ENCODE measurements around the gene LCA5.

Gene LCA5

DNA sequence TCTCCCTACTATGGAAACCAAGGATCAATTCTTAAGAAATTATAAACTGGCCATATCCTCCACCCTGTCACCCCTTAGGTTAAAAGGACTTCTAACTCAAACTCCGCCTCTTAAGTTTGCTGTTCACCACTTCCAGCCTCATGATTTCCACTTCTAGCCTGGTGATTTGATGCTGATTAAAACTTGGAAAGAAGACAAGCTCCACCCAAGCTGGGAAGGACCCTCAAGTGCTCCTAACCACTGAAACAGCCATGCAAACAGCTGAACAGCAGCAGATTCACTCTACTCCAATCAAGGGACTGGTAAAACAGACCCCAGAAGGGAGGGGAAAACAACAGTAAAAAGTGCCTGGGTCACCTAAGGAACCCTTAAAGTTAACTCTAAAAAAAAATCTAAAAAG, 10.3 kb downstream of the LCA5 start:
- TF ChIP-seq EZH2phosphoT487 (IDR thresholded peaks at IDR 0.05; ENCODE audit: borderline replicate concordance, low read length): no peak
- TF ChIP-seq, protein P1, sequence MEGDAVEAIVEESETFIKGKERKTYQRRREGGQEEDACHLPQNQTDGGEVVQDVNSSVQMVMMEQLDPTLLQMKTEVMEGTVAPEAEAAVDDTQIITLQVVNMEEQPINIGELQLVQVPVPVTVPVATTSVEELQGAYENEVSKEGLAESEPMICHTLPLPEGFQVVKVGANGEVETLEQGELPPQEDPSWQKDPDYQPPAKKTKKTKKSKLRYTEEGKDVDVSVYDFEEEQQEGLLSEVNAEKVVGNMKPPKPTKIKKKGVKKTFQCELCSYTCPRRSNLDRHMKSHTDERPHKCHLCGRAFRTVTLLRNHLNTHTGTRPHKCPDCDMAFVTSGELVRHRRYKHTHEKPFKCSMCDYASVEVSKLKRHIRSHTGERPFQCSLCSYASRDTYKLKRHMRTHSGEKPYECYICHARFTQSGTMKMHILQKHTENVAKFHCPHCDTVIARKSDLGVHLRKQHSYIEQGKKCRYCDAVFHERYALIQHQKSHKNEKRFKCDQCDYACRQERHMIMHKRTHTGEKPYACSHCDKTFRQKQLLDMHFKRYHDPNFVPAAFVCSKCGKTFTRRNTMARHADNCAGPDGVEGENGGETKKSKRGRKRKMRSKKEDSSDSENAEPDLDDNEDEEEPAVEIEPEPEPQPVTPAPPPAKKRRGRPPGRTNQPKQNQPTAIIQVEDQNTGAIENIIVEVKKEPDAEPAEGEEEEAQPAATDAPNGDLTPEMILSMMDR (IDR thresholded peaks at IDR 0.05; ENCODE audit: low read depth, low read length, poor library complexity, severe bottlenecking): no peak
- no peak overlapping the region for H3K27ac ChIP-seq (ENCODE audit: low read depth, low read length)
- H3K36me3 ChIP-seq (ENCODE audit: control insufficient read depth, low read length): no peaks in the 10 kb centered on the region
- H3K4me1 ChIP-seq (ENCODE audit: control insufficient read depth, low read length): no peaks in the 10 kb centered on the region
- H3K4me2 ChIP-seq (ENCODE audit: low read length): no peak overlapping the region
- H3K9me3 ChIP-seq (ENCODE audit: control insufficient read depth, insufficient read depth, low read length): no peaks in the 10 kb centered on the region
- H3K79me2 ChIP-seq (ENCODE audit: control insufficient read depth, low read length): no peaks in the 10 kb centered on the region
- H3F3A ChIP-seq (ENCODE audit: control insufficient read depth, insufficient read depth): no peaks in the 10 kb centered on the region
- H3K4me3 ChIP-seq (ENCODE audit: low read length): no peak overlapping the region
- H3K9me2 ChIP-seq (replicated peaks; ENCODE audit: control insufficient read depth, low read length): no peaks in the 10 kb centered on the region
- H3K27me3 ChIP-seq (ENCODE audit: control insufficient read depth, low read length): no peaks in the 10 kb centered on the region
- no peaks in the 10 kb centered on the region for H4K20me1 ChIP-seq (ENCODE audit: control insufficient read depth, insufficient read depth, low read depth, low read length)

DNA sequence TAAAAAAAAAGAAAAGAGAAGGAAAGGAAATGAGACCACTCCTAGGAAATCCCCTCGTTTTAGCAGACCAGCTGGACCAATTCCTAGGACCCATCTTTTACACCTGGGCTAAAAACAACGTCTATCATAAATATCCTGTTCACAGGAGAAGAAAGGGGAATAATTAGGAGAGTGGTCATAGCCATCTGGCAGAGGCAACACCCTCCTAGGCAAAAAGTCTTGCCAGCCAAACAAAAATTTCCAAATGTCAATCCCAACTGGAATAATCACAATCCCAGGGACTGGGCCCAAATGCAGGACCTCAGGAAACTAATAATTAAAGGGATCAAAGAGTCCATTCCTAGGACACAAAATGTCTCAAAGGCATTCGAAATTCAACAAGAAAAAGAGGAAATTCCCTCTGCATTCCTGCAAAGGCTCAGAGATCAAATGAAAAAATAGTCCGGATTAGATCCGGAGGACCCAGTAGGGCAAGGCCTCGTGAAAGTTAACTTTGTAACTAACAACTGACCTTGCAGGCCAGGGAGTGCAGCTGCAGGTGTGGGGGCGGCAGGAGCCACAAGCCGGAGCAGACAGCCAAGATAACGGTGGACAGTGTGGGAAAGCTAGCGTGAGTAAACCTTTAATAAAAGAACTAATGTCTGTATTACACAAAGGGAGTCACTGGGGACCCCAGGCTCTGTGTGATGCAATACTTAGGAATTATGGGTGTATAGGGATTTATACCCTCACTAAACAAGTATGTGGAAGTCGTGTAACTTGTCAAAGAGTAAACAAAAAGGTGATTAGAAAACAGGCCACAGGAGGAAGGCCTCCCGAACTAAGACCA, 11.7 kb downstream of the LCA5 start:
- no peaks in the 10 kb centered on the region for H3K79me2 ChIP-seq (ENCODE audit: control insufficient read depth, low read length)
- H3K4me2 ChIP-seq (ENCODE audit: low read length): no peak overlapping the region
- H3K27ac ChIP-seq (ENCODE audit: low read depth, low read length): no peak overlapping the region
- H3K9me3 ChIP-seq (ENCODE audit: control insufficient read depth, insufficient read depth, low read length): no peaks in the 10 kb centered on the region
- H4K20me1 ChIP-seq (ENCODE audit: control insufficient read depth, insufficient read depth, low read depth, low read length): no peaks in the 10 kb centered on the region
- no peaks in the 10 kb centered on the region for H3K36me3 ChIP-seq (ENCODE audit: control insufficient read depth, low read length)
- H3K27me3 ChIP-seq (ENCODE audit: control insufficient read depth, low read length): no peaks in the 10 kb centered on the region
- H3K9me2 ChIP-seq (replicated peaks; ENCODE audit: control insufficient read depth, low read length): no peaks in the 10 kb centered on the region
- no peak for TF ChIP-seq EZH2phosphoT487 (IDR thresholded peaks at IDR 0.05; ENCODE audit: borderline replicate concordance, low read length)
- TF ChIP-seq, protein P1 (IDR thresholded peaks at IDR 0.05; ENCODE audit: low read depth, low read length, poor library complexity, severe bottlenecking): no peak
- no peak overlapping the region for H3K4me3 ChIP-seq (ENCODE audit: low read length)
- H3K4me1 ChIP-seq (ENCODE audit: control insufficient read depth, low read length): no peaks in the 10 kb centered on the region
- H3F3A ChIP-seq (ENCODE audit: control insufficient read depth, insufficient read depth): no peaks in the 10 kb centered on the region

DNA sequence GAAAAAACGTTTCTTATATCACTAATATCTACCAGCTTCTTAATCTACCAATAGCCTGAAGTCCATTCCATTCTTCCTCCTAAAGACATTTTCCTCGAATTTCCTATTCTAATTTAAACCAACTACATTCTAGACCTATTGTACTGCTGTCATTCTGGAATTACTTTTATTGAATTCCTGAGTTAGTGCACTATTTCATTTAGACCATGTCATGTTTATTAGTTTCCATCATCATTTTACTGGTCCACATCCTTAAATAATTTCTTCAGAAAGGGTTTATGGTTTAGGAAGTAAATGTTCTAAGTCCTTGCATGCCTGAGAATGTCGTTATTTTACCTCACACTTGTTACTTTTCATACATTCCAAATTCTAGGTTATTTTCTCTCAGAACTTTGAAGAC, 13.2 kb downstream of the LCA5 start:
- Histone ChIP-seq H3K9me2 (replicated peaks; ENCODE audit: control insufficient read depth, low read length) (no peaks in the 10 kb centered on the region), H3K79me2 (ENCODE audit: control insufficient read depth, low read length) (no peaks in the 10 kb centered on the region), H3K4me2 (ENCODE audit: low read length) (no peak overlapping the region), H3K27ac (ENCODE audit: low read depth, low read length) (no peak overlapping the region), H3F3A (ENCODE audit: control insufficient read depth, insufficient read depth) (no peaks in the 10 kb centered on the region), H3K36me3 (ENCODE audit: control insufficient read depth, low read length) (no peaks in the 10 kb centered on the region), H3K4me1 (ENCODE audit: control insufficient read depth, low read length) (no peaks in the 10 kb centered on the region), H4K20me1 (ENCODE audit: control insufficient read depth, insufficient read depth, low read depth, low read length) (no peaks in the 10 kb centered on the region), H3K9me3 (ENCODE audit: control insufficient read depth, insufficient read depth, low read length) (no peaks in the 10 kb centered on the region), H3K4me3 (ENCODE audit: low read length) (no peak overlapping the region), H3K27me3 (ENCODE audit: control insufficient read depth, low read length) (no peaks in the 10 kb centered on the region)
- no peak for TF ChIP-seq EZH2phosphoT487 (IDR thresholded peaks at IDR 0.05; ENCODE audit: borderline replicate concordance, low read length)
- TF ChIP-seq, protein P1 (IDR thresholded peaks at IDR 0.05; ENCODE audit: low read depth, low read length, poor library complexity, severe bottlenecking): no peak
